Upper lobe of left lung (tissue), 4 donors: ENCODE measurements around the gene TNRC6C.

ENCODE experiments used
- CTCF ChIP-seq, 6 experiments: fragments of 450-650 bp in 4 of 6; fragments of 200-600 bp in 2 of 6; sonication (generic) in 2 of 6; IDR thresholded peaks; one replicate each; pipeline ENCODE4 v1.5.1; 2016 to 2019; ENCODE audit warnings: antibody characterized with exemption in 6 of 6
- EP300 ChIP-seq, 4 donors: sonication (generic); formaldehyde crosslinking; IDR thresholded peaks; one replicate each; pipeline ENCODE4 v1.5.1; 2017; ENCODE audit warnings: antibody characterized with exemption in 4 of 4, control low read depth in 2 of 4
- POLR2A ChIP-seq, 4 donors: fragments of 450-650 bp; IDR thresholded peaks; one replicate each; pipeline ENCODE4 v1.5.1; 2016 to 2017; ENCODE audit warnings: antibody characterized with exemption in 4 of 4, mild to moderate bottlenecking in 2 of 4
- POLR2AphosphoS5 ChIP-seq, 2 donors: sonication (generic); formaldehyde crosslinking; IDR thresholded peaks; one replicate each; pipeline ENCODE4 v1.5.1; 2017; ENCODE audit warnings: antibody characterized with exemption in 2 of 2

GRCh38 chr17:78072961-78073360, 114.5 kb downstream of the TNRC6C start:
- TF ChIP-seq CTCF (IDR thresholded peaks at IDR 0.05) = no peak
- TF ChIP-seq POLR2A (IDR thresholded peaks at IDR 0.05) = no peak
- no peak for TF ChIP-seq POLR2AphosphoS5 (IDR thresholded peaks at IDR 0.05)
- no peak for TF ChIP-seq EP300 (IDR thresholded peaks at IDR 0.05)
